A549 (cell line): ENCODE results near the gene TMEM61.

Experiments
- BCL3 ChIP-seq: fragments of >200 bp; sonication (Bioruptor Twin); formaldehyde crosslinking; IDR thresholded peaks from 3 replicates; pipeline ENCODE4 v1.6.1; 2016
- FOSB ChIP-seq: fragments of 250-450 bp; sonication (Bioruptor Pico); IDR thresholded peaks from 2 replicates; pipeline ENCODE4 v1.5.0; 2020; ENCODE audit warnings: mild to moderate bottlenecking, moderate library complexity
- JUNB ChIP-seq: fragments of >200 bp; sonication (Bioruptor Twin); formaldehyde crosslinking; IDR thresholded peaks from 2 replicates; pipeline ENCODE4 v1.6.1; 2016
- NFE2L2 ChIP-seq: fragments of 150-350 bp; conservative IDR thresholded peaks from 2 replicates; pipeline ENCODE4 v1.6.1; 2014; ENCODE audit warnings: low read length
- NPAS2 ChIP-seq: fragments of 250-450 bp; sonication (Bioruptor Pico); IDR thresholded peaks from 2 replicates; pipeline ENCODE4 v1.8.0; 2022; ENCODE audit warnings: mild to moderate bottlenecking, moderate library complexity, borderline replicate concordance
- POLR2A ChIP-seq: IDR thresholded peaks from 2 replicates; pipeline ENCODE4 v1.6.1; 2012; ENCODE audit warnings: mild to moderate bottlenecking, low read length
- RAD21 ChIP-seq, 2 experiments: fragments of >200 bp in 1 of 2; sonication (Bioruptor Twin) in 1 of 2; formaldehyde crosslinking in 1 of 2; IDR thresholded peaks in 1 of 2; conservative IDR thresholded peaks in 1 of 2; 2 replicates in 1 of 2; 3 replicates in 1 of 2; pipeline ENCODE4 v1.6.1; 2012 to 2018; ENCODE audit warnings: inconsistent platforms in 1 of 2
- SMC3 ChIP-seq: fragments of >200 bp; sonication (Bioruptor Twin); formaldehyde crosslinking; IDR thresholded peaks from 3 replicates; pipeline ENCODE4 v1.6.1; 2018; ENCODE audit warnings: inconsistent platforms
- TF ChIP-seq, protein P1 (sequence below): fragments of >200 bp; sonication (Bioruptor Twin); formaldehyde crosslinking; IDR thresholded peaks from 3 replicates; pipeline ENCODE4 v1.5.1; 2016

DNA sequence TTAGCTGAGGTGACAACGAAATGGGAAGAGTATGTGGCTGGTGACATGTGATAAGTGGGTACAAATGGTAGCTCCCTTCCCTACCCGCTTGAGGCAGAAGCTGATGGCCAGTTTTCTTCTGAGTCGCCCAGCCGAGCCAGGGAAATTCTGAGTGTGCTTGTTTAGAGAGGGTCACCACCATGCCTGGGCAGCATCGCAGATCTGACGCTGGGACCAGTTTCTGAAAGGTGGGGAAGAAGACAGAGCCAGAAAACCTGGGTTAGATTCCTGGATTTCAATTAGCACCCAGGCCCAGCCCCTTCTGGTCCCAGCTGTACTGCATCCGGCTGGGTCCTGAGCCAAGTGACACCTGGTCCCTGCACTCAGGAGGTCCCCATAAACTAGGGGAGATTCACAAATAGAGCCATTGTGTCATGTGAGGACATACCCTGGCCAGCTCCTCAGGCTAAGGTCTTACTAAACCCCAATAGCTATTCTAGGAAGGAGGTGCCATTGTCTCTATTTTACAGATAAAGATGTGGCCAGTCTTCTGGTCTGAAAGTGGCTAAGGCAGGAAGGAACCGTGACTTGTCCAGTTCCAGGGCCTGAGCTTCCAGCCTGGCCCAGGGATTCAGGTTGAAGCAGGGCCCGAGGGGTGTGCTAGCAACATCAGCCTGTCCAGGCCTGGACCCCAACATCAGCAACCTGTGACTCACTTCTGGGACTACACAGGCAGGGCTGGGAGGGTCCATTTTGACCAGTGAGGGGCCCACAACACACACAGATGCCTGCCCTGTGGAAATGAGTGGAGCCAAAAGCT, 1.7 kb upstream of the TMEM61 start:
- TF ChIP-seq, protein P1, sequence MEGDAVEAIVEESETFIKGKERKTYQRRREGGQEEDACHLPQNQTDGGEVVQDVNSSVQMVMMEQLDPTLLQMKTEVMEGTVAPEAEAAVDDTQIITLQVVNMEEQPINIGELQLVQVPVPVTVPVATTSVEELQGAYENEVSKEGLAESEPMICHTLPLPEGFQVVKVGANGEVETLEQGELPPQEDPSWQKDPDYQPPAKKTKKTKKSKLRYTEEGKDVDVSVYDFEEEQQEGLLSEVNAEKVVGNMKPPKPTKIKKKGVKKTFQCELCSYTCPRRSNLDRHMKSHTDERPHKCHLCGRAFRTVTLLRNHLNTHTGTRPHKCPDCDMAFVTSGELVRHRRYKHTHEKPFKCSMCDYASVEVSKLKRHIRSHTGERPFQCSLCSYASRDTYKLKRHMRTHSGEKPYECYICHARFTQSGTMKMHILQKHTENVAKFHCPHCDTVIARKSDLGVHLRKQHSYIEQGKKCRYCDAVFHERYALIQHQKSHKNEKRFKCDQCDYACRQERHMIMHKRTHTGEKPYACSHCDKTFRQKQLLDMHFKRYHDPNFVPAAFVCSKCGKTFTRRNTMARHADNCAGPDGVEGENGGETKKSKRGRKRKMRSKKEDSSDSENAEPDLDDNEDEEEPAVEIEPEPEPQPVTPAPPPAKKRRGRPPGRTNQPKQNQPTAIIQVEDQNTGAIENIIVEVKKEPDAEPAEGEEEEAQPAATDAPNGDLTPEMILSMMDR = no peak
- TF ChIP-seq POLR2A (no peak), FOSB (CRISPR knock-in tag) (no peak), JUNB (no peak), NFE2L2 (no peak), RAD21 (conservative IDR thresholded peaks at IDR 0.05 in 1 of 2, IDR thresholded peaks at IDR 0.05 in 1 of 2) (no peak), SMC3 (no peak), BCL3 (no peak), NPAS2 (CRISPR knock-in tag) (no peak)
